ENCODE results near the gene GNG8. TPM values are rescaled to one million over a fixed set of nuclear protein-coding genes. Genes with fewer than 3 reads are reported as not detected.

Gene GNG8
- total and polyA plus RNA-seq, 10 of the 15 experiments (the other 5 are each of a cell fraction or from before 2014, with no cell fraction given) = 1.2 to 6.6 (median 2.7) TPM; not detected in 6

GRCh38 chr19:46661735-46662592 lies 26.0 kb upstream of the GNG8 start (continued):
- TF ChIP-seq, protein P1, sequence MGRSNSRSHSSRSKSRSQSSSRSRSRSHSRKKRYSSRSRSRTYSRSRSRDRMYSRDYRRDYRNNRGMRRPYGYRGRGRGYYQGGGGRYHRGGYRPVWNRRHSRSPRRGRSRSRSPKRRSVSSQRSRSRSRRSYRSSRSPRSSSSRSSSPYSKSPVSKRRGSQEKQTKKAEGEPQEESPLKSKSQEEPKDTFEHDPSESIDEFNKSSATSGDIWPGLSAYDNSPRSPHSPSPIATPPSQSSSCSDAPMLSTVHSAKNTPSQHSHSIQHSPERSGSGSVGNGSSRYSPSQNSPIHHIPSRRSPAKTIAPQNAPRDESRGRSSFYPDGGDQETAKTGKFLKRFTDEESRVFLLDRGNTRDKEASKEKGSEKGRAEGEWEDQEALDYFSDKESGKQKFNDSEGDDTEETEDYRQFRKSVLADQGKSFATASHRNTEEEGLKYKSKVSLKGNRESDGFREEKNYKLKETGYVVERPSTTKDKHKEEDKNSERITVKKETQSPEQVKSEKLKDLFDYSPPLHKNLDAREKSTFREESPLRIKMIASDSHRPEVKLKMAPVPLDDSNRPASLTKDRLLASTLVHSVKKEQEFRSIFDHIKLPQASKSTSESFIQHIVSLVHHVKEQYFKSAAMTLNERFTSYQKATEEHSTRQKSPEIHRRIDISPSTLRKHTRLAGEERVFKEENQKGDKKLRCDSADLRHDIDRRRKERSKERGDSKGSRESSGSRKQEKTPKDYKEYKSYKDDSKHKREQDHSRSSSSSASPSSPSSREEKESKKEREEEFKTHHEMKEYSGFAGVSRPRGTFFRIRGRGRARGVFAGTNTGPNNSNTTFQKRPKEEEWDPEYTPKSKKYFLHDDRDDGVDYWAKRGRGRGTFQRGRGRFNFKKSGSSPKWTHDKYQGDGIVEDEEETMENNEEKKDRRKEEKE (IDR thresholded peaks at IDR 0.05) = no peak
- TF ChIP-seq MEF2A (IDR thresholded peaks at IDR 0.05; ENCODE audit: insufficient read depth, low read depth, low read length) (no peak), NFYB (IDR thresholded peaks at IDR 0.05; ENCODE audit: insufficient read depth, low read depth, low read length) (no peak), EP300 (IDR thresholded peaks at IDR 0.05; ENCODE audit: borderline replicate concordance in 1 of 2, control insufficient read depth in 1 of 2, low read depth in 2 of 2, low read length in 2 of 2) (no peak), TAF1 (IDR thresholded peaks at IDR 0.05; ENCODE audit: borderline replicate concordance, low read depth, low read length) (no peak), JUND (IDR thresholded peaks at IDR 0.05; ENCODE audit: low read depth, low read length) (no peak), NFXL1 (IDR thresholded peaks at IDR 0.05; ENCODE audit: borderline replicate concordance) (no peak), ZNF207 (IDR thresholded peaks at IDR 0.05; ENCODE audit: borderline replicate concordance) (no peak), RBBP5 (conservative IDR thresholded peaks at IDR 0.05) (no peak), IRF4 (IDR thresholded peaks at IDR 0.05; ENCODE audit: low read depth, low read length) (no peak), MTA2 (IDR thresholded peaks at IDR 0.05; ENCODE audit: low read depth) (no peak), TBL1XR1 (IDR thresholded peaks at IDR 0.05; ENCODE audit: low read depth, low read length) (no peak), SREBF2 (IDR thresholded peaks at IDR 0.05; ENCODE audit: low read length) (no peak), STAT3 (IDR thresholded peaks at IDR 0.05; ENCODE audit: low read depth, low read length) (no peak), KAT2A (conservative IDR thresholded peaks at IDR 0.05; ENCODE audit: control insufficient read depth, low read depth, low read length) (no peak), CHD2 (IDR thresholded peaks at IDR 0.05; ENCODE audit: borderline replicate concordance, low read depth, low read length) (no peak), CEBPB (IDR thresholded peaks at IDR 0.05; ENCODE audit: borderline replicate concordance in 1 of 2, low read depth in 2 of 2, low read length in 2 of 2) (no peak), MXI1 (IDR thresholded peaks at IDR 0.05; ENCODE audit: low read depth, low read length) (no peak), NKRF (conservative IDR thresholded peaks at IDR 0.05) (no peak), NR2C1 (IDR thresholded peaks at IDR 0.05) (no peak), POU2F2 (IDR thresholded peaks at IDR 0.05; ENCODE audit: borderline replicate concordance, low read depth, low read length) (peak; percentile 53; the same call in 1 of the 3 replicates), BHLHE40 (IDR thresholded peaks at IDR 0.05; ENCODE audit: borderline replicate concordance in 1 of 2, low read depth in 2 of 2, low read length in 1 of 2) (peak in 1 of 2 experiments; percentile 29; a peak in 2 of 4 replicates), NBN (IDR thresholded peaks at IDR 0.05) (peak; percentile 33; the same call in 1 of the 2 replicates), NFYA (IDR thresholded peaks at IDR 0.05; ENCODE audit: borderline replicate concordance, low read depth, low read length) (no peak), POLR2AphosphoS2 (IDR thresholded peaks at IDR 0.05; ENCODE audit: low read depth, low read length) (no peak), MYB (IDR thresholded peaks at IDR 0.05; ENCODE audit: borderline replicate concordance, low read depth, low read length) (no peak)
